GM21576 (cell line): ENCODE measurements around the gene HSD17B12.

Experiments used
- ATAC-seq: cut with Tn5 transposase; IDR thresholded peaks from one replicate; pipeline ENCODE4 v1.9.1; 2021; ENCODE audit warnings: mild to moderate bottlenecking, moderate library complexity; ENCODE audit not compliant: unreplicated experiment

The HSD17B12 gene

GRCh38 chr11:43687120-43687791, 6.7 kb downstream of the HSD17B12 start:
- no peak for ATAC-seq

- ATAC-seq: no peak
Observed at GRCh38 chr11:43688394-43688793, 7.9 kb downstream of the HSD17B12 start.

- no peak for ATAC-seq
Observed at GRCh38 chr11:43689167-43689566, 8.6 kb downstream of the HSD17B12 start.

GRCh38 chr11:43690929-43691725, 10.6 kb downstream of the HSD17B12 start:
- ATAC-seq: no peak

GRCh38 chr11:43691806-43692205, 11.3 kb downstream of the HSD17B12 start:
- no peak for ATAC-seq

- ATAC-seq: no peak
Observed at GRCh38 chr11:43693069-43693468, 12.5 kb downstream of the HSD17B12 start.

- ATAC-seq: no peak
Observed at GRCh38 chr11:43693731-43694130, 13.2 kb downstream of the HSD17B12 start.

GRCh38 chr11:43694477-43694876, 13.9 kb downstream of the HSD17B12 start:
- peak; percentile 65 for ATAC-seq

- ATAC-seq: no peak
Observed at GRCh38 chr11:43697679-43698078, 17.1 kb downstream of the HSD17B12 start.

- ATAC-seq: no peak
Observed at GRCh38 chr11:43699870-43700269, 19.3 kb downstream of the HSD17B12 start.

GRCh38 chr11:43706631-43707030, 26.1 kb downstream of the HSD17B12 start:
- ATAC-seq: no peak

- ATAC-seq: no peak
Observed at GRCh38 chr11:43708776-43709175, 28.2 kb downstream of the HSD17B12 start.

- no peak for ATAC-seq
Observed at GRCh38 chr11:43709689-43710088, 29.2 kb downstream of the HSD17B12 start.

- ATAC-seq: no peak
Observed at GRCh38 chr11:43712676-43713075, 32.1 kb downstream of the HSD17B12 start.

- ATAC-seq: no peak
Observed at GRCh38 chr11:43718373-43718772, 37.8 kb downstream of the HSD17B12 start.

GRCh38 chr11:43723617-43724016, 43.1 kb downstream of the HSD17B12 start:
- no peak for ATAC-seq

- no peak for ATAC-seq
Observed at GRCh38 chr11:43732225-43732624, 51.7 kb downstream of the HSD17B12 start.

- no peak for ATAC-seq
Observed at GRCh38 chr11:43734256-43734655, 53.7 kb downstream of the HSD17B12 start.

GRCh38 chr11:43735115-43735514, 54.6 kb downstream of the HSD17B12 start:
- no peak for ATAC-seq

- ATAC-seq: no peak
Observed at GRCh38 chr11:43735961-43736360, 55.4 kb downstream of the HSD17B12 start.

GRCh38 chr11:43736502-43737200, 56.1 kb downstream of the HSD17B12 start:
- no peak for ATAC-seq

- ATAC-seq: no peak
Observed at GRCh38 chr11:43737201-43737590, 56.7 kb downstream of the HSD17B12 start.
